ENCODE results near the gene PPP1R3D.

Gene PPP1R3D

DNA sequence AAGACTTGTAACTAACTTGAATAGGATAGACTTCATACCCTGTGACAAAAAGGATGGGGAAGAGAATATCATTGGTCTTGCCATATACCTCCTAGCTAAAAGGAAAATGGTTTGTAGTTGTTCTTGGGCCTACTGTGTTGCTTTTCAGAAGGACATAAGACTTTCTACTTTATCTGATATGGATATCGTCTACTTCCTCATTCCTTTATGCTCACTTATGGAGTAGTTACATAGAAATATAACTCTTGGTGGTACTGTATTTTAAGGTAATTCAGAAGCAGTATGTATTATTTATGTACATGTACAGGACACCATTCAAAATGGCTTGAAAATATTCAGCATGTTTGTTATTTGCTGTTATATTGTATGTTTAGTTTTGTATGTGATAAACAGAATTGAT is 8.1 kb upstream of the PPP1R3D start:
- no peak for DNase-seq

DNA sequence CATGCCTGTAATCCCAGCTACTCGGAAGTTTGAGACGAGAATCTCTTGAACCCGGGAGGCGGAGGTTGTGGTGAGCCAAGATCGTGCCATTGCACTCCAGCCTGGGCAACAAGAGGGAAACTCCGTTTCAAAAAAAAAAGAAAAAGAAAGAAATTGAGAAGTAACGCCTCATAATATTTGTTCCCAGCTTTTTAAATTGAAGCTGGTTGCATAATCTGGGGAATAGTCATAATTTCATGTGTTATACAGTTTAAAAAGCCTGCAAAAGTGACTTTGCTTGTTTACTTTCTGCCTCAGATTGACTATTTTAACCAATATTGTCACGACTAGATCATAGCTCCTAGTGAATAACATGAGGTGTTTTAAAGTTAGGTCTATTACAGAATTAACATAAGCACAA is 7.3 kb upstream of the PPP1R3D start:
- no peak for DNase-seq

DNA sequence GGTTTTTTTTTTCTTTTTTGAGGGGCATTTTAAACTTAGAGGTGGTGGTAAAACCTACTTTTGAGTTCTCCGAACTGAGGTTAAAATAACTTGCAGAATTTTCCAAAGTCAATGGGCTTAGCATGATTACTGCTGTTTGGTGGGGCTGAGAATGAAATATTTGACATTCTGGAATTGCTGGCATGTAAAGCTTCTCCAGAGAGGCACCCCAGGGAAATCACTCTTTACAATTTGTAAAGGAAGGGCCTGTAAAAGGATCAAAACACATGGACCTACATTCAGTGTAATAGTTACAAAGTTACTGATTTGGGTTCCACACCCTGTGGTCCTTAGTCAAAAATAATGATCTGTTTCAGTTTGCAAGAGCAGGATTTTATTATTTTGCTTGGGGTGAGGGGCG is 5.6 kb upstream of the PPP1R3D start:
- DNase-seq = peak; percentile 47

DNA sequence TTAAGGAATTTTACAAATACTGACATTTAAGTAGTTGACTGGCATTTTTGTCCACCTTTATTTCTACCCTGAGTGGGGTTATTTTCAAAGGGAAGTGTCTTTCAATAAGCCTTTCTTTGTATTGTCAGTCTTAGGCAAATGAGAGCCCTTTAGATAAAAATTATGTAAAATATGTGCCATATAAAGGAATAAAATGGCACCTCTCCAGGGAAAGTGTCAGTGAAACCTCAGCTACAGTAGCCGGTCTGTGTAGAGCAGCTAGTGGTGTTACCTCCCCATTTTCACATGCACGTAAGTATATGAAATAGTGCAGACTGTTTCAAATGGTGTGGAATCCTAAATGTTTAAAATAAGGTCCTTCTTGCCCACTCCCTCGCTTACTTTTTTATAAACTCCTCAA is 5.1 kb upstream of the PPP1R3D start:
- DNase-seq = peak; percentile 36

DNA sequence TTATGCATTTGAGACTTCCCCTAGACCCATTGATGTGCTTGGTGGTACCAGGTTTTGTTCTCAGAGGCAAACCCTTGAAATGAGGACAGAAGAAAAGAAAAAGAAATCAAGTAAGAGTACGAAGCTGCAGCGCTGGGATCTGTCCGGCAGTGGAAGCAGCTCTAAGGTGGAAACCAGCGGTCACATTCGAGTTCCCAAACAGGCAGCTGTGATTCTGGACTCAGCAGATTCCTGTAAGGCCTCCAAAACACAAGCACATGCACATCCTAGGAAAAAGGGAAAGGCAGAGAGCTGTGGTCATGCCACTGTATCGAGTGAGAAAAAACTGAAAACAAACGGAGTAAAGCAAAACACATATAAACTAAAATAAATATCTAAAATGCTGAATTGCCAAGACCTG is 4.6 kb upstream of the PPP1R3D start:
- DNase-seq = no peak

DNA sequence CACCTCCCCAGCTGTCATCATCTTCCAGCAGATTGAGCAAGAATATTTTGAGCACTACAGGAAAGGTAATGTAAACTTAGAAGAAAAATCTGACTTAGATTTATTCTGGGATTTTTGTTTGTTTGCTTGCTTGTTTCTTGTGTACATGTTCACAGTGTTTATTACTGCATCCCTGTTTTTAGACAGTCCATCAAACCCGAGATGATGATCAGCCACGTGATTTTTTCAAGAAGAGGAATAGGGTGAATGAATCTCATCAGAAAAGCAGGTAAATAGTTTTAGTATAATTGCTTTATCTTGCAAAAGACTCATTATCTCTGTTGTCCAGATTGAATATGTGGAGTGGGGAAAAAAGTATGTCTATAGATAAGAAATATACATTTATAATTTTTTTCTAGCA is 2.1 kb upstream of the PPP1R3D start:
- no peak for DNase-seq

DNA sequence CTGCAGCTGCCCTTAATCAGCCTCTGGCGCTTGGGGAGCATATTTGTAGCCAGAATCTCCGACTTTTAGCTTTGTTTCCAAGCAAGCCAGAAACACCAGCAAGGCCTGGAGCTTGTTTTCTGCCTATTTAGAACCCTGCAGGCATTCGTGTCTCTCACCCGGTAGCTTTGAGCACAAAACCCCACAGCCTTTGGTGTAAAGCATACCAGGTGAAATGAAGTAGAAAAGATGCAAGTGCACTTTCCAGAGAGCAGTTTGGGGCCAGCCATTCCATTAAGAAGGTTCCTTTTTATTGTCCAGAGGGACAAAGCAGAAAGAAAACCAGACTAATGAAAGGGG is 820 bp upstream of the PPP1R3D start:
- no peak for DNase-seq

DNA sequence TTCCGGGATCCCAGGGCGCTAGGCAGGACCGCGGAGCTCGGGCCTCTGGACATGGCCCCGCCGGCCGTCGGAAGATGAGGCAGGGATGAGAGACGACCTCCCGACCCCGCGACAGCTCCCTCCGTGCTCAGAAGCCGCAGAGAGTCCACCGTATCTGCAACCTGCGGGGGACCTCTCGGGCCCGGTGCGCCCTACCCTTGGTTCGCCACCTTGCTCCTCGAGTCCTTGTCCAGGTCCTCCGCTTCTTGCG is 301 bp downstream of the PPP1R3D start:
- DNase-seq = no peak

DNA sequence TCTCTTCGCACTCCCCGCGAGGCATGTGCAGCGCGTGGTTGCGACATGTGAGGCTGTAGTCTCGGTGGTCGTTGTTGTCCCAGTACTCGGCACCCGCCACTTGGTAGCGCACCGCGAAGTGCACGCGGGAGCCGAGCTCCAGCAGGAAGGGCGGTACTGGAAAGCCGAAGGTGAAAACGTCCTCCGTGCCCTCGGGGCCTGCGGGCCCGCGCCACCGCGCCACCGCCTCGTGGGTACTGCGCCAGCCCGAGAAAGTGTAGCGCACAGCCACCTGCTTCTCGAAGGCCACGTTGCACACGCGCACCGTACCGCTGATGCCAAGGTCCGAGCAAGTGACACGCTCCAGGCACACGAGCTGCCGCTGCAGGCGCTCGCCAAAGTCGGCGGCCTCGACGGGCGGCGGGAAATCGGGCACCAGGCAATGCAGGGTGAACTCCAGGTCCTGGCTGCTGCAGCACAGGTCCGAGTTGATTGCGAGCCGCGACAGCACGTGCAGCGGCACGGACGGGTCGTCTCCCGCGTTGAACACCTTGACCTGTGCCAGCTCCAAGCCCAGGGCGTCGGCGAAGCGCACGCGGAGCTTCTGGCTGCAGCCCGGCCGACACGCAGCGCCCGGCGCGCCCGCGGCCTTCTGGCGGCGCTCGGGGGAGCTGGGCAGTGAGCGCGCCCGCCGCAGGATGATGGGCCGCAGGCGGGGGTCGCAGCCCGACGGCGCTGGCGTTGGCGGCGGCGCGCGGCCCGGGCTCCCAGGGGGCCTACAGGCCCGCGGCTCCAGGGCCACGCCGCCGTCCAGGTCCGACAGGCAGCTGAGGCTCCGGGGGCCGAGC is 840 bp downstream of the PPP1R3D start:
- peak; percentile 3 for DNase-seq

DNA sequence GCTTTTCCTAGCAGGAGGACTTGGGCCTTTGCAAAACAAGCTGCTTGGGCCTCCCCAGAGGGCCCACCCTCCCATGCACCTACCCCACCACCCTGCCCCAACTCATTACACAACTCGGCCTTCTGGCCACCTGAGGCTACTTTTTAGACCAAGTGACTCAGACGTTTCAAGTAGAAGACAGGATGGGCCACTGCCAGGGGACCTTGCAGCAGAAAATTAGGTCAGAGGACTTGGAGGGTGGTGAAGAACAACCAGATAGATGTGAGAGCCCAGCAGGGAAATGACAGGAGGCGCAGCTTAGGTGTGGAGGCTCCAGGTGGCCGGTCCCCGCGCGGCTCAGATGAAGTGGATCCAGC is 1.4 kb downstream of the PPP1R3D start:
- DNase-seq = no peak

DNA sequence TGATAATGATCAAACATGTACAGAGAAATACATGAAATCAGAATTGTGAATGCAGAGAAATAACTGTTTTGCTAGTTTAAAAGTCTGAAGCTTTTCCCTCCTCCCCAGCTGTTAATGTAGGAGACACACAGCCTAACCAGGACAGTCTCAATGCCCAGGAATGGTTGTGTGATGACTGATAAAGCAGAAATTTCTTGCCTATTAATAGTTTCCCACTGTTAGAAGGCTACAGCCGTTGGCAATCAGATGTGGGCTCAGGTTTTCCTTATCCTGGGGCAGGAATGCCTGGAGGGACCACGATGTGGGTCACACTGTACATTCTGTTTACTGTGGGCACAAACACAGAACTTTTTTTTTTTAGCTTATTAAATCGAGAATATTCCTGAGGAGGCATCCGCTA is 1.9 kb downstream of the PPP1R3D start:
- peak; percentile 60 for DNase-seq

DNA sequence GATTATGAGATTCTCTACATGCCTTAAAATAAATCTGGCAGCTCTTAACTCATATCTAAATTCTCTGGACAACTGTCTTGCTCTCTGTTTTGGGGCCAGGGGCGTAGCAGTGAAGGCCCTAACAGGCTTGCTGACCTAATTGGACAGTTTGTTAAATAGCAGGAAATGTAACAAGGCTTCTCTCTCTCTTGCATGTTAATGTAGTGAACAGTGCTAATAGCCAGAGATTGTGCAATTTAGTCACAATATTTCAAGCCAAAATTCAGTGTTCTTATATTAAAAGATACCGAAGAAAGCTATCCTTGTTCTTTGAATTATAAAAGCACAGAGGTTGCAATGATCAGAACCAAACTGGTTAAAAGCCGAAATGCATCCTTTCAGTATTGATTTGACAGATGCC is 3.0 kb downstream of the PPP1R3D start:
- no peak for DNase-seq

DNA sequence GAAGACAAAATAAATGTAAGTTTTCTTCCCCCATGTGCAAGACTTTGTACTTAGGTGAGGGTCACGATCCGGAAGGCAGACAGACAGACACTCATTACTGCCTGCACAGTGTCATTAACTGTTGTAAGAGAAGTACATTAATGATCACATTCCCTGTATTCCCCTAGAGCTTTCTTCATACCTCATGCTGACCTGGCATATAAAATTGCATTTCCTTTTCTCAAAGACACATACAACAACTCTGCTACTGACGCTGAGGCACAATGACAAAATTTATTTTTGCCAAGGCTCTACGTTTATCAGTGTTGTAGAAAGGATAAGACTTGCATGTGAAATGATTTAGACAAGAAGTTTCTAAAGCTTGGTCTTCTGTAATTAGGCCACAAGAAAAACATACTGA is 3.7 kb downstream of the PPP1R3D start:
- DNase-seq = no peak

DNA sequence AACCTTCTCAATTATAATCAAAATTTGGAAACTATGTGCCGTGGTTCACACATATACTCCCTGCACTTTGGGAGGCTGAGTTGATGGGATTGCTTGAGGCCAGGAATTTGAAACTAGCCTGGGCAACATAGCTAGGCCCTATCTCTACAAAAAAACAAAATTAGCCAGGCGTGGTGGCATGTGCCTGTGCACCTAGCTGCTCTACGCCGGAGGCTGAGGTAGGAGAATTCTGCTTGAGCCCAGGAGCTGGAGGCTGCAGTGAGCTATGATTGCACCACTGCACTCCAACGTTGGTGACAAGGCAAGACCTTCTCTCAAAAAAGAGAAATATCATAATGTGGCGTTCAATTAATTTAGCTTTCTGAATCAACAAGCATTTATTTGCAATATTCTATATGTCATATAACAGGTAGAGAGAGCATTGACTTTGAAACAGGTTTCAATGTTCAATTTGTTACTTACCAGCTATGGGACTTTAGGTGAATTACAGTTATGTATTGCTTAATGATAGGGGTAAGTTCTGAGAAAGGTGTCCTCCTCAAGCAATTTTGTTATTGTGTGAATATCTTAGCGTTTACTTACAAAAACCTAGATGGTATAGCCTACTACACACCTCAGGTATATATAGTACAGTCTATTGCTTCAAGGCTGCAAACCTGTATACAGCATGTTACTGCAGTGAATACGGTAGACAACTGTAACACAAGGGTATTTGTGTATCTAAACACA is 4.5 kb downstream of the PPP1R3D start:
- DNase-seq = no peak

DNA sequence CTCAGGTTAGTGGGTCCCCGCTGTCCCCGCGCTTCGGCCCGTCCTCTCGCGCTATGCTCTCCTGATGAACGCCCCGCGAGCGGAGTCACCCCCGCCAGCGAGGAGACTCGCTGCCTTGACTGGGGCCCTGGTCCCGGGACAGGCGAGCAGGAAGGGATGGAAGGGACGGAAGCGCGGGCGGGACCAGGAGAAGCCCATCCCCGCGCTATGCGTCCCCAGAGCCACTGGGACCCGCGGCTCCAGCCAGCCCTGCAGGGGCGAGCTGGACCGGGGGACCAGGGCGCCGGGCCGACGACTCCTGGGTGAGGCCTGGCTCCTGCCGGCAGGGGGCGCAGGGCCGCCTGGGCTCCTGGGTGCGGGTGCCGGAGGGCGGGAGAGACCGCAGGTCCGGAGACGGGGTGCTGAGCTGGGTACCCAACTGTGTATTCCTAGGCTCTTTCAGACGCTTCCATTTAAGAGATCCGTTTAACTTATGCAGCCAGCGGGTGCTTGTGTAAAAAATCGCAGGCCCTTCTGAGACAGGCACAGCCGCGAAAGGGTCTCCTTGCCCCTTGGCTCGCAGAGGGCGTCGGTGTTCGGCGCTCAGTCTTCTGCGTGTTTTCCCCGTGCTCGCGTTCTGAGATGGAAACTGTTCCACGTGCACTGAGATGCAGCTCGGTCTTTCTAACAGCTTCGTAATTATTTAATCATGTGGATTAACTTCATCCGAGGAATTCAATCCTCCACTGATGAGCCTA is 6.1 kb downstream of the PPP1R3D start:
- peak; percentile 67 for DNase-seq

DNA sequence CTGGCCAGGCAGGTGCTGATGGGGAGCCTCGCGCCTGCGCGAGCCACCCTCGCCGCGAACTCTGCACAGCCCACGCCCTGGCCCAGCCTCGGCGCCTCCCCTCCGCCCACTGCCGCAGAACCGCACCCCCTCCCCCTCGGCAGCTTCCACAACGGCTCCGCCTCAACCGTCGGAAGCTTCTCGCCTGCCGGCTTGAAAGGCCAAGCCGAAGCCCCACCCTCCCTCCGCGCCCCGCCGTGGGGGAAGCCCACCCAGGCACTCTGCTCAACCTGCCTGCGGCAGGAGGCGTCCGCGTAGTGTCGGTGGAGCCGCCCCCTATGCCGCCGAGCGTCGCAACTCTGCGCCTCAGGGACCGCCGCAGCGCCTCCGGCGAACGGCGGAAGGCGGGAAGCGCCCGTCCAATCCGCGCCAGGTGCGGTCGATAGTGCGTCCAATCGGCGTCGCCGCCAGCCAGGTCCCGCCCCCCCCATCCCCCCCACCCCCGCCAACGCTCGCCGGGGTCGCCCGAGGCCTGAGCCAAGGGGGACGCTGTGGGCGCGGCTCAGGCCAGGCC is 6.7 kb downstream of the PPP1R3D start, which contains the start of gene SYCP2:
SYCP2 (minus strand) TSS at position 342 of the 553 bp plus-strand sequence. CDS start 11,224 bp downstream, outside the sequence.
- DNase-seq = peak; percentile 59

DNA sequence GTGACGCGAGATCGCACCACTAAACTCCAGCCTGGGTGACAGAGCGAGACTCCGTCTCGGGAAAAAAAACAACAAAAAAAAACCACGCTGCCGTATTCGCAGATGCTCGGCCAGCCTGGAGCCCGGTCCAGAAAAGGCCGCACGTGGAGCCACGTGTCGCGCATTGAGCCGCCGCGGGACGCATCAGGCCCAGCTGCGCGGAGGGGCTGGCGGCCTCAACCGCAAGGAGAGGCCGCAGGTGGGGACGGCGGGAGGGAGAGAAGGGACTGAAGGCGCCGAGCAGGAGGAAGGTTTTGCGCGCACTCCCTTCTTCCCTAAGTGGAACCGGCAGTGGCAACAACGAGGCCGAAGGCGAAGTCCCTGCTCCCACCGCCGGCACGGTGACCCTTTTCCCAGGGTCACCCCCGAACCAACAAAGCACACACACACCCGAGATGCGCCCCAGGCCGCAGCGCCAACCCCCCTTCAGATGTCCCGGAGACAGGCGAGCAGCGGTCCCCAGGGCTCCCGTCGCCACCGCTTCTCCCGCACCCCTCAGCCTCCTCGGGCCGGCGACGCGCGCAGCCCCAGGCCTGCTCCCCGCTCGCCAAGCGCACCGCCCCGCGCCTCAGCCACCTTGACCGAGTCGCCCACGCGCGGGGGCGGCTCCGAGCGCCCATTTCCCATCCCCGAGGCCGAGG is 7.3 kb downstream of the PPP1R3D start:
- no peak for DNase-seq

DNA sequence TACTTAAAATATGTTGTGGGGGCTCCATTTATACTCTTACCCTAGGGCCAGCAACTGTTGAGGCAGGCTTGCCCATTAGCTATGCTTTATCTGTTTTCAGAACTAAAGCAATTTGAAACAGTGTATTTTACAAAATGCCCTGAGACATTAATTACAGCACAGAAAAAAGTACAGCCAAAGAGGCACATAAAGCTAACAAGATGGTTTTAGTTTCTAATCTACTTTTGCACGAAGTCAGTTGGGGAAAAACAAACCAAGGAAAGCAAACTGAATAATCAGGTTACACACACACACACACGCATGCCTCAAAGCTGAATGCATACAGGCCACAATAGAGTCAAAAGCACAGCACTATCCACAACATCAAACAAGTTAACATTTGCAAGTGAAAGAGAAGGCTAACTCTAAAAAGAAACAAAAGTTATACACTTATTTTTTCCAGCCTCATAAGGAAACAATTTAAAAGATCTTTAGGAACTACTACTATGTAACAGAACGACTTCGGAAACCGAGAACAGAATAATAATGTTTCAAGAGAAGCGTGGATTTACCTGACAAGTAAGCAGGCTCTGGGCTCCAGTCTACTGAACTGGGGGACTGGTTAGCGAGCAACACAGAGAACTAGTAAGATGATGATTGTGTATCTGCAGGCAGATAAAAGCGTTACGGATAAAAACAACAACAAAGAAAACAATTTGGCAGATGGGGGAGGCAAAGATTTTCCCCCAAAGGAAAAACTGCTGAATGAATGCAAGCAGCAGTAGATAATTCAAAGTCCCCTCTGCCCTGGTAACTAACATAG is 8.4 kb downstream of the PPP1R3D start:
- DNase-seq = no peak

DNA sequence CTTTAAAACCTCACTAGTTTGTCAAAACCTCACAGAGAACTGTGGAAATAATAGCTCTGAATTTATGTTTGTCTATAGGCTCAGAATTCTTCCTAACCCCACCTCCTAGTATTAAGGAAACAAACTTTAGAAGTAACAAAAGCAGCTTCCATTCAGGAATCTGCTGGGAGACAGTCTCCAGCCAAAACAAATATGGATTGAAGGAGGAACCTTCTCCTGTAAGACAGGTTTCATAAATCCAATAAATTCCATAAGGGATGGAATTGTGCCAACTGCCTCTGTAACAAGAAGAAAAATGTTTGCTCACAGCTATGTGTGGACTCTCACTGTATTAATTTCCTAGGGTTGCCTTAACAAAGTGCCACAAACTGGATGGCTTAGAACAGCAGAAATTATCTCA is 14.2 kb downstream of the PPP1R3D start:
- peak; percentile 38 for DNase-seq

DNA sequence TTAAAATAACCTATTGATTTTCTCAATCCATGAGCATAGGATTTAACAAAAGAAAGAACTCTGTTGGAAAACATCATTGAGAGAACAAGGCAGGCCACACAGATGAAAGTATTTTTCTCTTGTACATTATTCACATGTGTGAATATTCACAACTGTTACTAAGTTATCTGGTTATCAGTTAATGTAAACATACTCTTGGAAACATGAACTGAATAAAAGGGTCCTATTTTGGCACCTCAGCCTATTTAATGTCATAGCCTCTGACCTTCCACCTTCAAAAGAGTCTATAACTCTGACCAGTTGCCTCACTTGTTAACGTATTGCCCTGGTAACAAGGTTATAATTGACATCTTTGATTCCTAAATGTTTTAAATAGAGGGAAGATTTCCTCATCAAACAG is 14.7 kb downstream of the PPP1R3D start:
- no peak for DNase-seq

DNA sequence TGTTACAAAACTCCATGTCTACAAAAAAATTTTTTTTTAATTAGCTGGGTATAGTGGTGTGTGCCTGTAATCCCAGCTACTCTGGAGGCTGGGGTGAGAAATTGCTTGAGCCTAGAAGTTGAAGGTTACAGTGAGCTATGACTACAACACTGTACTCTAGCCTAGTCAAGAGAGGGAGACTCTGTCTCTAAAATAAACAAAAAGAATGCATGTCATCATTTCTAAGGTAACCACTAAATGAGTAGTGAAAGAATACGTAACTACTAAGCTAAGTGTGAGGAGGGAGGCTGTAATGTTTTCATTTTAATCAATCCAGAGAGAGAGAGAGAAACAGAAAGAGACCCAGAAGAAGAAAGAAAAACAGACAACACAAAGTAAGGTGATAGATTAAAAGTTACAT is 16.6 kb downstream of the PPP1R3D start:
- DNase-seq = no peak

DNA sequence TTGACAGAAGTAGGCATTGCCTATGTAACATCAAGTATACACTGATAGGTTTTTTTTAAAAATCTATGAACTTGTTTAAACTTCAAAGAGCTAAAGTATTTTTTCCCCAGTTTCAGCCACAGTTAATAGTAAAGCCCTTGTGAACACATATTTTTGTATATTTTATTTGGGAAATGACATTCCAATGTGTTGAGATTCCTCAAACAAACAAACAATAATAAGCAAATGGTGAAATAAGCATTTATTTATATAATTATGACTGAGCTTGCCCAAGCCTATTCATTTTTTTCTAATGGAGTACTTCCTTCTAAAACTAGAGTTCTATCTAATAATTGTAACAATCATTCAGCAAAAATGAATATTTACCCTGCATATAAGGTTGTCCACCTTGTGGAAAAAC is 19.2 kb downstream of the PPP1R3D start:
- no peak for DNase-seq

All from fibroblast of skin of abdomen (primary cell).